Body of pancreas (tissue), 4 donors: Measurements from ENCODE around the gene FUNDC2.

Experiments used
- CTCF ChIP-seq, 7 experiments: fragments of 450-650 bp in 4 of 7; fragments of 200-600 bp in 3 of 7; sonication (generic) in 3 of 7; IDR thresholded peaks; one replicate each; pipeline ENCODE4 v1.5.1; 2016 to 2019; ENCODE audit warnings: antibody characterized with exemption in 7 of 7
- POLR2A ChIP-seq, 3 donors: fragments of 450-650 bp; IDR thresholded peaks; one replicate each; pipeline ENCODE4 v1.6.1; 2016; ENCODE audit warnings: antibody characterized with exemption in 3 of 3, mild to moderate bottlenecking in 2 of 3

DNA sequence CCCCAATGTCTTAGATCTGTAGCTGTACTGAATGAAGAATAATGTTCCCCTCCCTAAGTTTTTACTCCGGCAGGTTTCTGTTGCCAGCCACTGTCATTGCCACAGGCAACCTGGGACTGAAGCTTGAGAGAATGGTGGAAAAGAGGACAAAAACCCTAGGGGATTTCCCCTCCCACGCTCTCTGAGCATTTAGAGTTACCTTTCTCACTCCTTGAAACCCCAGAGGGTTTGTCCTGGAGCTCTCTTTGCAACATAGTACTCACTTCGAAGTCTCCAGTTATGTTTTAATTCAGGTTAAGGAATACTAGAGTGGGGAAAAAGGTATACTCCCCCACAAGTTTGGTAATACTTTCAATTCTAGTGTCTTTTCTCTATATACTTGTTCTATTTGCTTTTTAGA is 35.6 kb upstream of the FUNDC2 start:
- TF ChIP-seq CTCF (IDR thresholded peaks at IDR 0.05), result no peak
- no peak for TF ChIP-seq POLR2A (IDR thresholded peaks at IDR 0.05)
